HEK293T (cell line): Measurements from ENCODE around the gene RAET1G.
"Not testable (repeated sequence)": the region's sequence is repeated elsewhere in the genome, so short reads cannot be mapped to it uniquely, and the experiment has no call there.

ENCODE experiments used
- ARNT ChIP-seq: fragments of 450-650 bp; IDR thresholded peaks from 2 replicates; pipeline ENCODE4 v1.6.1; 2017; ENCODE audit warnings: mild to moderate bottlenecking
- ELF4 ChIP-seq: fragments of 450-650 bp; IDR thresholded peaks from 2 replicates; pipeline ENCODE4 v1.6.1; 2017; ENCODE audit warnings: antibody characterized with exemption
- HDGF ChIP-seq: fragments of 450-650 bp; IDR thresholded peaks from 2 replicates; pipeline ENCODE4 v1.6.1; 2017; ENCODE audit warnings: antibody characterized with exemption, borderline replicate concordance
- LEF1 ChIP-seq: fragments of 450-650 bp; IDR thresholded peaks from 2 replicates; pipeline ENCODE4 v1.6.1; 2017; ENCODE audit warnings: mild to moderate bottlenecking, borderline replicate concordance
- NFRKB ChIP-seq: fragments of 450-650 bp; IDR thresholded peaks from 2 replicates; pipeline ENCODE4 v1.6.1; 2016; ENCODE audit warnings: mild to moderate bottlenecking, moderate library complexity
- PKNOX1 ChIP-seq: fragments of 450-650 bp; IDR thresholded peaks from 2 replicates; pipeline ENCODE4 v1.6.1; 2016

GRCh38 chr6:149955654-149956317 is 32.9 kb upstream of the RAET1G start:
- TF ChIP-seq ELF4, PKNOX1, ARNT, HDGF, LEF1, NFRKB: not testable (repeated sequence)
